Measurements from ENCODE around the gene RUNX1.

GRCh38 chr21:34878940-34879339 is 170.2 kb downstream of the RUNX1 start:
- TF ChIP-seq POLR2A (IDR thresholded peaks at IDR 0.05; ENCODE audit: low read length) (no peak), GATA1 (IDR thresholded peaks at IDR 0.05; ENCODE audit: low read depth, low read length) (no peak)

All from erythroblast (primary cell).